ENCODE results near the gene ESCO1. TPM values are rescaled to one million over a fixed set of nuclear protein-coding genes. Genes with fewer than 3 reads are reported as not detected.

The ESCO1 gene
- total and polyA plus RNA-seq, 2 of the 13 experiments (the other 11 are each of a cell fraction or from before 2014, with no cell fraction given) = 6.3 to 19.4 TPM

DNA sequence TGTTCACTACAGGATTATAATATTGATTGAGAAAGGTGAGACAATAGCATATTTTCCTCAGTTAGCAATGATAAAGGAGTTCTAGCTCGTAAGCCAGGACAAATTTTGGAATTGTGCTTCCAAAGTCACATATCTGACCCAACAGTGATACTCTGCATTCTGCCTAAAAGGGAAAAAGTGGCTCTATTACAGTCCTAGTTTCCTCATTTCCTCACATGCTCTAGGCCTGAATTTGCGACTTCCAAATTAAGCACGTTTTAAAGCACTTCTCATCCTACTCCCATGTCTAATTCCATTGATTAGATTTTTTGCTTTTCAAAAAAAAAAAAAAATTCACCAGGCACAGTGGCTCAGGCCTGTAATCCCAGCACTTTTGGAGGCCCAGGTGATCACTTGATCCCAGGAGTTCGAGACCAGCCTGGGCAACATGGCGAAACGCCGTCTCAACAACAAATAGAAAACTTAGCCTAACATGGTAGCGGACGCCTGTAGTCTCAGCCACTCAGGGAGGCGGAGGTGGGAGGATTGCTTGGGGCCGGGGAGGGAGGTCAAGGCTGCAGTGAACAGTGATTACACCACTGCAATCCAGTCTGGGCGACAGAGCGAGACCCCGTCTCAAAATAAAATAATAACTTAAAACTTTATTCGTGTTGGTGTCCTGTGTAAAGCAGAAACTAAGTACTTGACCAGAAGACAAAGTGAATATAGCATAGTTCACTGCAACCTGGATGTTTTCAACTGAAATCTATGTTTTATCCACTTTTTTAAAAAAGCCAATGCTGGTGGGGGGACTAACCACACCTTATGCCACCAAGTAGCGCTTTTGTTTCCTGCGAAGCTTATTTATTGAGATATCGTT is 1.5 kb downstream of the ESCO1 start (continued):
- TF ChIP-seq, protein P1, sequence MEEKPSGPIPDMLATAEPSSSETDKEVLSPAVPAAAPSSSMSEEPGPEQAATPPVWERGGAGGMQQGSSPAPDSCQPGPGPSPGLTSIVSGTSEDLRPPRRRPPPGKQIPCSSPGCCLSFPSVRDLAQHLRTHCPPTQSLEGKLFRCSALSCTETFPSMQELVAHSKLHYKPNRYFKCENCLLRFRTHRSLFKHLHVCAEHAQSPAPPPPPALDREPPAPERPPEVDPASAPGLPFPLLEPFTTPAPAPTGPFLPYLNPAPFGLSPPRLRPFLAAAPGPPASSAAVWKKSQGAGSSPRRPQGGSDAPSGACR (CRISPR knock-in tag; IDR thresholded peaks at IDR 0.05) = no peak; the same call in 1 of the 2 replicates
- TF ChIP-seq, protein P2, sequence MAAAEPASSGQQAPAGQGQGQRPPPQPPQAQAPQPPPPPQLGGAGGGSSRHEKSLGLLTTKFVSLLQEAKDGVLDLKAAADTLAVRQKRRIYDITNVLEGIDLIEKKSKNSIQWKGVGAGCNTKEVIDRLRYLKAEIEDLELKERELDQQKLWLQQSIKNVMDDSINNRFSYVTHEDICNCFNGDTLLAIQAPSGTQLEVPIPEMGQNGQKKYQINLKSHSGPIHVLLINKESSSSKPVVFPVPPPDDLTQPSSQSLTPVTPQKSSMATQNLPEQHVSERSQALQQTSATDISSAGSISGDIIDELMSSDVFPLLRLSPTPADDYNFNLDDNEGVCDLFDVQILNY (CRISPR knock-in tag; conservative IDR thresholded peaks at IDR 0.05) = no peak
- TF ChIP-seq ZNF713 (CRISPR knock-in tag; IDR thresholded peaks at IDR 0.05) (no peak), SIN3A (IDR thresholded peaks at IDR 0.05; ENCODE audit: borderline replicate concordance, low read depth, low read length) (no peak), ZNF205 (CRISPR knock-in tag; IDR thresholded peaks at IDR 0.05) (no peak), CHCHD3 (CRISPR knock-in tag; IDR thresholded peaks at IDR 0.05) (no peak), KDM5A (IDR thresholded peaks at IDR 0.05; ENCODE audit: borderline replicate concordance, low read length) (peak; percentile 20; the same call in 1 of the 2 replicates), ZSCAN12 (CRISPR knock-in tag; IDR thresholded peaks at IDR 0.05) (no peak), KLF11 (CRISPR knock-in tag; IDR thresholded peaks at IDR 0.05) (no peak), TARDBP (CRISPR knock-in tag; IDR thresholded peaks at IDR 0.05) (no peak), NFKBIZ (CRISPR knock-in tag; IDR thresholded peaks at IDR 0.05) (no peak), TCF7 (IDR thresholded peaks at IDR 0.05; ENCODE audit: low read depth) (no peak), GLI4 (CRISPR knock-in tag; IDR thresholded peaks at IDR 0.05; ENCODE audit: borderline replicate concordance) (no peak), ZNF317 (CRISPR knock-in tag; IDR thresholded peaks at IDR 0.05) (no peak)
- TF ChIP-seq, protein P3, sequence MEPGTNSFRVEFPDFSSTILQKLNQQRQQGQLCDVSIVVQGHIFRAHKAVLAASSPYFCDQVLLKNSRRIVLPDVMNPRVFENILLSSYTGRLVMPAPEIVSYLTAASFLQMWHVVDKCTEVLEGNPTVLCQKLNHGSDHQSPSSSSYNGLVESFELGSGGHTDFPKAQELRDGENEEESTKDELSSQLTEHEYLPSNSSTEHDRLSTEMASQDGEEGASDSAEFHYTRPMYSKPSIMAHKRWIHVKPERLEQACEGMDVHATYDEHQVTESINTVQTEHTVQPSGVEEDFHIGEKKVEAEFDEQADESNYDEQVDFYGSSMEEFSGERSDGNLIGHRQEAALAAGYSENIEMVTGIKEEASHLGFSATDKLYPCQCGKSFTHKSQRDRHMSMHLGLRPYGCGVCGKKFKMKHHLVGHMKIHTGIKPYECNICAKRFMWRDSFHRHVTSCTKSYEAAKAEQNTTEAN (CRISPR knock-in tag; conservative IDR thresholded peaks at IDR 0.05) = no peak
- TF ChIP-seq, protein P4, sequence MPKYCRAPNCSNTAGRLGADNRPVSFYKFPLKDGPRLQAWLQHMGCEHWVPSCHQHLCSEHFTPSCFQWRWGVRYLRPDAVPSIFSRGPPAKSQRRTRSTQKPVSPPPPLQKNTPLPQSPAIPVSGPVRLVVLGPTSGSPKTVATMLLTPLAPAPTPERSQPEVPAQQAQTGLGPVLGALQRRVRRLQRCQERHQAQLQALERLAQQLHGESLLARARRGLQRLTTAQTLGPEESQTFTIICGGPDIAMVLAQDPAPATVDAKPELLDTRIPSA (CRISPR knock-in tag; IDR thresholded peaks at IDR 0.05; ENCODE audit: borderline replicate concordance) = no peak
- TF ChIP-seq, protein P5, sequence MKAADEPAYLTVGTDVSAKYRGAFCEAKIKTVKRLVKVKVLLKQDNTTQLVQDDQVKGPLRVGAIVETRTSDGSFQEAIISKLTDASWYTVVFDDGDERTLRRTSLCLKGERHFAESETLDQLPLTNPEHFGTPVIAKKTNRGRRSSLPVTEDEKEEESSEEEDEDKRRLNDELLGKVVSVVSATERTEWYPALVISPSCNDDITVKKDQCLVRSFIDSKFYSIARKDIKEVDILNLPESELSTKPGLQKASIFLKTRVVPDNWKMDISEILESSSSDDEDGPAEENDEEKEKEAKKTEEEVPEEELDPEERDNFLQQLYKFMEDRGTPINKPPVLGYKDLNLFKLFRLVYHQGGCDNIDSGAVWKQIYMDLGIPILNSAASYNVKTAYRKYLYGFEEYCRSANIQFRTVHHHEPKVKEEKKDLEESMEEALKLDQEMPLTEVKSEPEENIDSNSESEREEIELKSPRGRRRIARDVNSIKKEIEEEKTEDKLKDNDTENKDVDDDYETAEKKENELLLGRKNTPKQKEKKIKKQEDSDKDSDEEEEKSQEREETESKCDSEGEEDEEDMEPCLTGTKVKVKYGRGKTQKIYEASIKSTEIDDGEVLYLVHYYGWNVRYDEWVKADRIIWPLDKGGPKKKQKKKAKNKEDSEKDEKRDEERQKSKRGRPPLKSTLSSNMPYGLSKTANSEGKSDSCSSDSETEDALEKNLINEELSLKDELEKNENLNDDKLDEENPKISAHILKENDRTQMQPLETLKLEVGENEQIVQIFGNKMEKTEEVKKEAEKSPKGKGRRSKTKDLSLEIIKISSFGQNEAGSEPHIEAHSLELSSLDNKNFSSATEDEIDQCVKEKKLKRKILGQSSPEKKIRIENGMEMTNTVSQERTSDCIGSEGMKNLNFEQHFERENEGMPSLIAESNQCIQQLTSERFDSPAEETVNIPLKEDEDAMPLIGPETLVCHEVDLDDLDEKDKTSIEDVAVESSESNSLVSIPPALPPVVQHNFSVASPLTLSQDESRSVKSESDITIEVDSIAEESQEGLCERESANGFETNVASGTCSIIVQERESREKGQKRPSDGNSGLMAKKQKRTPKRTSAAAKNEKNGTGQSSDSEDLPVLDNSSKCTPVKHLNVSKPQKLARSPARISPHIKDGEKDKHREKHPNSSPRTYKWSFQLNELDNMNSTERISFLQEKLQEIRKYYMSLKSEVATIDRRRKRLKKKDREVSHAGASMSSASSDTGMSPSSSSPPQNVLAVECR (CRISPR knock-in tag; IDR thresholded peaks at IDR 0.05; ENCODE audit: borderline replicate concordance) = no peak
- TF ChIP-seq, protein P6, sequence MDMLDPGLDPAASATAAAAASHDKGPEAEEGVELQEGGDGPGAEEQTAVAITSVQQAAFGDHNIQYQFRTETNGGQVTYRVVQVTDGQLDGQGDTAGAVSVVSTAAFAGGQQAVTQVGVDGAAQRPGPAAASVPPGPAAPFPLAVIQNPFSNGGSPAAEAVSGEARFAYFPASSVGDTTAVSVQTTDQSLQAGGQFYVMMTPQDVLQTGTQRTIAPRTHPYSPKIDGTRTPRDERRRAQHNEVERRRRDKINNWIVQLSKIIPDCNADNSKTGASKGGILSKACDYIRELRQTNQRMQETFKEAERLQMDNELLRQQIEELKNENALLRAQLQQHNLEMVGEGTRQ (IDR thresholded peaks at IDR 0.05; ENCODE audit: low read depth, low read length) = no peak
- TF ChIP-seq, protein P6 (CRISPR knock-in tag; IDR thresholded peaks at IDR 0.05; ENCODE audit: borderline replicate concordance) = no peak
